Common myeloid progenitor, CD34-positive (primary cell): ENCODE measurements around the gene CAPZB.

Experiments
- CTCF ChIA-PET: fragments of 350-600 bp; sonication (Branson Sonifier 250); formaldehyde crosslinking; loops from one replicate; lab custom pipeline; 2021; ENCODE audit warnings: antibody characterized with exemption; lab: Charles Lee
- POLR2A ChIA-PET: fragments of 350-600 bp; sonication (Branson Sonifier 250); formaldehyde crosslinking; loops from one replicate; lab custom pipeline; 2021; ENCODE audit warnings: antibody characterized with exemption; lab: Charles Lee
- DNase-seq, 3 donors: peaks; one replicate each; pipeline versions ENCODE4 v3.0.0 to v3.0.0-alpha.2; 2013
- H3K27ac ChIP-seq, 2 experiments: 1 replicate in 1 of 2; 2 replicates in 1 of 2; pipeline ENCODE4 v1.7.0; 2013; ENCODE audit warnings: inconsistent platforms in 2 of 2, low read length in 2 of 2, mild to moderate bottlenecking in 2 of 2, low read depth in 1 of 2, moderate library complexity in 1 of 2; ENCODE audit not compliant: severe bottlenecking in 2 of 2, insufficient read depth in 1 of 2, poor library complexity in 1 of 2
- H3K27me3 ChIP-seq, 5 experiments: replicated peaks in 2 of 5; 1 replicate in 3 of 5; 2 replicates in 2 of 5; pipeline versions ENCODE4 v1.6.1 to v1.7.0; 2013; ENCODE audit warnings: low read length in 4 of 5, mild to moderate bottlenecking in 2 of 5, moderate library complexity in 2 of 5, inconsistent platforms in 1 of 5; ENCODE audit not compliant: insufficient read depth in 5 of 5, control insufficient read depth in 4 of 5
- H3K36me3 ChIP-seq, 4 experiments: 1 replicate in 2 of 4; 2 replicates in 2 of 4; pipeline versions ENCODE4 v1.6.1 to v1.7.0; 2013; ENCODE audit warnings: low read length in 3 of 4, control low read depth in 1 of 4, mild to moderate bottlenecking in 1 of 4; ENCODE audit not compliant: control insufficient read depth in 4 of 4, insufficient read depth in 4 of 4
- H3K4me1 ChIP-seq, 4 experiments: 1 replicate in 3 of 4; 2 replicates in 1 of 4; pipeline versions ENCODE4 v1.6.1 to v1.7.1; 2013; ENCODE audit warnings: low read length in 3 of 4, mild to moderate bottlenecking in 3 of 4, control low read depth in 1 of 4, inconsistent platforms in 1 of 4, moderate library complexity in 1 of 4; ENCODE audit not compliant: control insufficient read depth in 4 of 4, insufficient read depth in 4 of 4; ENCODE audit errors: control extremely low read depth in 1 of 4
- H3K4me3 ChIP-seq, 7 experiments: 1 replicate in 4 of 7; 2 replicates in 3 of 7; pipeline versions ENCODE4 v1.5.1 to v1.7.0; 2013; ENCODE audit warnings: mild to moderate bottlenecking in 7 of 7, low read length in 6 of 7, moderate library complexity in 6 of 7, inconsistent platforms in 2 of 7, low read depth in 2 of 7, control low read depth in 1 of 7; ENCODE audit not compliant: insufficient read depth in 4 of 7, control insufficient read depth in 1 of 7; ENCODE audit errors: extremely low read depth in 1 of 7
- H3K9me3 ChIP-seq, 5 experiments: 1 replicate in 4 of 5; 2 replicates in 1 of 5; pipeline versions ENCODE4 v1.6.1 to v1.7.1; 2013; ENCODE audit warnings: low read length in 4 of 5, mild to moderate bottlenecking in 2 of 5, inconsistent platforms in 1 of 5, low read depth in 1 of 5, moderate library complexity in 1 of 5; ENCODE audit not compliant: control insufficient read depth in 4 of 5, insufficient read depth in 2 of 5; ENCODE audit errors: control extremely low read depth in 1 of 5
- WGBS: methylation state at CpG from one replicate; pipeline ENCODE4 v1.1.5; 2013; ENCODE audit not compliant: insufficient coverage; 5-methylcytosine and 5-hydroxymethylcytosine counted together

The CAPZB gene

DNA sequence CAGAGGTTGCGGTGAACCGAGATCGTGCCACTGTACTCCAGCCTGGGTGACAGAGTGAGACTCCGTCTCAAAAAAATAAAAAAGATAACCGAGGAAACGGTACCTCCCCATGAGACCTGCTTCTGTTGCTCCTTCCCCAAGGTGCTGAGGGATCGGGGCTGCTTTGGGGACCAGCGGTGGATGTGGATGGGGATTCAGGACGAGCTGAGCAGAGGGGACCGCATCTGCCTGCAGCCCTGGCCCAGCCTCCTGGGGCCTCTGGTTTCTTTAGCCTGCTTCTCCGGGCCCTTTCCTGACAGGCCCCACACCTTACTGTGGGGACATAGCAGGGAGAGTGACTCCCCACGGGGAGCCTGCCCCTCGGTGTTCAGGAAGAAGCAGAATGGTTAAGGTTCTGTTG lies 156.2 kb downstream of the CAPZB start:
- CTCF ChIA-PET: interaction anchor here (1.2 kb wide), 1 partner anchor 13 kb away, joined by 5 read pairs; no protein-coding TSS in a partner anchor
- Histone ChIP-seq H3K27ac (no peak overlapping the region), H3K9me3 (no peaks in the 10 kb centered on the region), H3K27me3 (no peaks in the 10 kb centered on the region), H3K4me3 (no peak overlapping the region), H3K4me1 (peaks cover 0 to 13% (median 7%) of the 10 kb centered on the region in 4 experiments), H3K36me3 (peaks cover 2 to 57% (median 32%) of the 10 kb centered on the region in 4 experiments)
- POLR2A ChIA-PET: no interaction called here
- 98% methylated on average over 13 of the region's 13 CpGs for WGBS
- DNase-seq: no peak

DNA sequence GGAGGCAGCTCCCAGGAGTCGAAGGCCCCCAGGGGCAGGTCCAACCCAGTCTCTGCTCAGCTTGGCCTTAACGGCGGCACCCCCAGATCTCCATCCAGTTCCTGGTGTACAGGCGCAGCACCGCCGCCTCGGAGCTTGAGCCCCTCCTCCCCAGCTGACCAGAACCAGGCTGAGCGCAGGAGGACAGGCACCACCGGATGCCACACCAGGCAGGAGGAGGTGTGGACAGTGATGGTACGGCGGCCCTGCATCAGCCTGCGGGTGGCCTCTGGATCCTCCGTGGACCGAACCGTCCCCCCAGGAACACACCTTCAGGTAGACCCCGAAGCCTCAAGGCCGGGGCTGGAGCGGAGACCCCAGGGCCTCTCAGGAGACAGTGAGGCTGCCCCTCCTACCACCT lies 156.9 kb downstream of the CAPZB start:
- DNase-seq: no peak
- no peaks in the 10 kb centered on the region for H3K27me3 ChIP-seq
- 99% methylated on average over 11 of the region's 18 CpGs for WGBS
- POLR2A ChIA-PET: no interaction called here
- CTCF ChIA-PET: no interaction called here
- peaks cover 2 to 64% (median 36%) of the 10 kb centered on the region in 4 experiments for H3K36me3 ChIP-seq
- peaks cover 0 to 13% (median 7%) of the 10 kb centered on the region in 4 experiments for H3K4me1 ChIP-seq
- no peak overlapping the region for H3K27ac ChIP-seq
- no peaks in the 10 kb centered on the region for H3K9me3 ChIP-seq
- no peak overlapping the region for H3K4me3 ChIP-seq

- no peaks in the 10 kb centered on the region for H3K27me3 ChIP-seq
- WGBS: 97% methylated on average over 8 of the region's 9 CpGs
- peaks cover 0 to 13% (median 7%) of the 10 kb centered on the region in 4 experiments for H3K4me1 ChIP-seq
- no peak for DNase-seq
- POLR2A ChIA-PET: interaction anchor here (0.6 kb wide), 1 partner anchor 63 kb away, joined by 5 read pairs; no protein-coding TSS in a partner anchor
- H3K4me3 ChIP-seq: no peak overlapping the region
- no peaks in the 10 kb centered on the region for H3K9me3 ChIP-seq
- H3K36me3 ChIP-seq: peaks cover 2 to 63% (median 36%) of the 10 kb centered on the region in 4 experiments
- no peak overlapping the region for H3K27ac ChIP-seq
- CTCF ChIA-PET: interaction anchor here (1.2 kb wide), 1 partner anchor 14 kb away, joined by 5 read pairs; no protein-coding TSS in a partner anchor
Measured at GRCh38 chr1:19327736-19328135, 157.6 kb downstream of the CAPZB start.

- WGBS: 96% methylated on average over 7 of the region's 16 CpGs
- ChIA-PET CTCF (interaction anchor here (1.2 kb wide), 1 partner anchor 14 kb away, joined by 5 read pairs; no protein-coding TSS in a partner anchor), POLR2A (interaction anchor here (0.6 kb wide), 1 partner anchor 63 kb away, joined by 5 read pairs; no protein-coding TSS in a partner anchor)
- no peaks in the 10 kb centered on the region for H3K27me3 ChIP-seq
- peaks cover 2 to 63% (median 35%) of the 10 kb centered on the region in 4 experiments for H3K36me3 ChIP-seq
- no peaks in the 10 kb centered on the region for H3K9me3 ChIP-seq
- no peak for DNase-seq
- H3K27ac ChIP-seq: no peak overlapping the region
- H3K4me3 ChIP-seq: no peak overlapping the region
- peaks cover 0 to 13% (median 7%) of the 10 kb centered on the region in 4 experiments for H3K4me1 ChIP-seq
Measured at GRCh38 chr1:19327301-19327700, 158.0 kb downstream of the CAPZB start.

DNA sequence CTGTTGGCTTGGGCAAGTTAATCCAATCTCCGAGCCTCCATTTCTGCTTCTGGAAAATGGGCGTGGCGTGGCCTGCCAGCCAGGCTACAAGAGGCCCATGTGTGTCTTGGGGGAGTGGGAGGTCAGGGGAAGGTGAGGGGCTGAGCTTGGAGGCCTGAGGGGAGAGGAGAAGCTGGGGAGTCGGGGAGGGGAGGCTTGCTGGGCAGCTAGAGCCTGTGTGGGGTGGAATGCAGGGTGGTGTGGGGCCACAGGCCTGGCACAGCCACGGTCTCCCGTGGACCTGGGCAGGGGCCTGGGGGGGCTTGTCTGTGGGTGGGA lies 158.6 kb downstream of the CAPZB start:
- Histone ChIP-seq H3K4me1 (peaks cover 0 to 13% (median 7%) of the 10 kb centered on the region in 4 experiments), H3K27ac (no peak overlapping the region), H3K9me3 (no peaks in the 10 kb centered on the region), H3K27me3 (no peaks in the 10 kb centered on the region), H3K36me3 (peaks cover 2 to 64% (median 36%) of the 10 kb centered on the region in 4 experiments), H3K4me3 (no peak overlapping the region)
- POLR2A ChIA-PET: no interaction called here
- no peak for DNase-seq
- WGBS: 97% methylated on average over 3 of the region's 6 CpGs
- CTCF ChIA-PET: no interaction called here

- Histone ChIP-seq H3K27ac (no peak overlapping the region), H3K36me3 (peaks cover 2 to 65% (median 36%) of the 10 kb centered on the region in 4 experiments), H3K4me3 (no peak overlapping the region), H3K9me3 (no peaks in the 10 kb centered on the region), H3K27me3 (no peaks in the 10 kb centered on the region), H3K4me1 (peaks cover 0 to 13% (median 7%) of the 10 kb centered on the region in 4 experiments)
- ChIA-PET POLR2A (no interaction called here), CTCF (interaction anchor here (1.1 to 1.7 kb wide), 2 partner anchors 11 to 13 kb away, joined by 3 to 5 read pairs; partner anchors contain the start of gene SLC66A1)
- 73% methylated on average over 28 of the region's 32 CpGs for WGBS
- peak in 2 of 3 donors; percentile 86 to 87 for DNase-seq
Measured at GRCh38 chr1:19325958-19326747, 159.2 kb downstream of the CAPZB start.
